Common myeloid progenitor, CD34-positive (primary cell): ENCODE measurements around the gene ADAMTS17.

Experiments
- CTCF ChIA-PET: fragments of 350-600 bp; sonication (Branson Sonifier 250); formaldehyde crosslinking; loops from one replicate; lab custom pipeline; 2021; ENCODE audit warnings: antibody characterized with exemption; lab: Charles Lee
- POLR2A ChIA-PET: fragments of 350-600 bp; sonication (Branson Sonifier 250); formaldehyde crosslinking; loops from one replicate; lab custom pipeline; 2021; ENCODE audit warnings: antibody characterized with exemption; lab: Charles Lee
- DNase-seq, 3 donors: peaks; one replicate each; pipeline versions ENCODE4 v3.0.0 to v3.0.0-alpha.2; 2013
- H3K27ac ChIP-seq, 2 experiments: 1 replicate in 1 of 2; 2 replicates in 1 of 2; pipeline ENCODE4 v1.7.0; 2013; ENCODE audit warnings: inconsistent platforms in 2 of 2, low read length in 2 of 2, mild to moderate bottlenecking in 2 of 2, low read depth in 1 of 2, moderate library complexity in 1 of 2; ENCODE audit not compliant: severe bottlenecking in 2 of 2, insufficient read depth in 1 of 2, poor library complexity in 1 of 2
- H3K27me3 ChIP-seq, 5 experiments: replicated peaks in 2 of 5; 1 replicate in 3 of 5; 2 replicates in 2 of 5; pipeline versions ENCODE4 v1.6.1 to v1.7.0; 2013; ENCODE audit warnings: low read length in 4 of 5, mild to moderate bottlenecking in 2 of 5, moderate library complexity in 2 of 5, inconsistent platforms in 1 of 5; ENCODE audit not compliant: insufficient read depth in 5 of 5, control insufficient read depth in 4 of 5
- H3K36me3 ChIP-seq, 4 experiments: 1 replicate in 2 of 4; 2 replicates in 2 of 4; pipeline versions ENCODE4 v1.6.1 to v1.7.0; 2013; ENCODE audit warnings: low read length in 3 of 4, control low read depth in 1 of 4, mild to moderate bottlenecking in 1 of 4; ENCODE audit not compliant: control insufficient read depth in 4 of 4, insufficient read depth in 4 of 4
- H3K4me1 ChIP-seq, 4 experiments: 1 replicate in 3 of 4; 2 replicates in 1 of 4; pipeline versions ENCODE4 v1.6.1 to v1.7.1; 2013; ENCODE audit warnings: low read length in 3 of 4, mild to moderate bottlenecking in 3 of 4, control low read depth in 1 of 4, inconsistent platforms in 1 of 4, moderate library complexity in 1 of 4; ENCODE audit not compliant: control insufficient read depth in 4 of 4, insufficient read depth in 4 of 4; ENCODE audit errors: control extremely low read depth in 1 of 4
- H3K4me3 ChIP-seq, 7 experiments: 1 replicate in 4 of 7; 2 replicates in 3 of 7; pipeline versions ENCODE4 v1.5.1 to v1.7.0; 2013; ENCODE audit warnings: mild to moderate bottlenecking in 7 of 7, low read length in 6 of 7, moderate library complexity in 6 of 7, inconsistent platforms in 2 of 7, low read depth in 2 of 7, control low read depth in 1 of 7; ENCODE audit not compliant: insufficient read depth in 4 of 7, control insufficient read depth in 1 of 7; ENCODE audit errors: extremely low read depth in 1 of 7
- H3K9me3 ChIP-seq, 5 experiments: 1 replicate in 4 of 5; 2 replicates in 1 of 5; pipeline versions ENCODE4 v1.6.1 to v1.7.1; 2013; ENCODE audit warnings: low read length in 4 of 5, mild to moderate bottlenecking in 2 of 5, inconsistent platforms in 1 of 5, low read depth in 1 of 5, moderate library complexity in 1 of 5; ENCODE audit not compliant: control insufficient read depth in 4 of 5, insufficient read depth in 2 of 5; ENCODE audit errors: control extremely low read depth in 1 of 5
- WGBS: methylation state at CpG from one replicate; pipeline ENCODE4 v1.1.5; 2013; ENCODE audit not compliant: insufficient coverage; 5-methylcytosine and 5-hydroxymethylcytosine counted together

ADAMTS17 gene

DNA sequence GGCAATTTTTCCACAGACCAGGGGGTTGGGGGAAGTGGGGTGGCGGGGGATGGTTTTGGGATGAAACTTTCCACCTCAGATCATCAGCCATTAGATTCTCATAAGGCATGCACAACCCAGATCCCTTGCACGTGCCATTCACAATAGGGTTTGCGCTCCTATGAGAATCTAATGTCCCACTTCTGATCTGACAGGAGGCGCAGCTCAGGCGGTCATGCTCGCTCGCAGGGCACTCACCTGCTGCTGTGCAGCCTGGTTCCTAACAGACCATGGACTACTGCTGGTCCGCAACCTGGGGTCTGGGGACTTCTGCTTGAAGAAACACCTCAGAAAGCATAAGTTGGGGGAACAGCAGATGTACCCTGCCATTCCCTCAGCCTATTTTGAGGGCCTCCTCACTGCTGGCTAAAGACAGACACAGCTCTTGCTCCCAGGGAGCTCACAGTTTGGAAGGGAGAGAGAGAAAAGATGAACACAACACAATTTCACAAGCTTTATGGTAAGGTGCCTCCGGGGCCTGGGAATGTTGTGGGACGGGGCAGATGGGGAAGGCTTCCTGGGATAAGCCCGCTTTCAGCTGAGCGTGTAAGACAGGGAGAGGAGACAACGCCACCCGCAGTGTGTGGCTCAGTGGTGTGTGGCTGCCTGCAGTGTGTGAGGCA is 285.2 kb downstream of the ADAMTS17 start:
- 95% methylated on average over 10 of the region's 14 CpGs for WGBS
- POLR2A ChIA-PET = no interaction called here

DNA sequence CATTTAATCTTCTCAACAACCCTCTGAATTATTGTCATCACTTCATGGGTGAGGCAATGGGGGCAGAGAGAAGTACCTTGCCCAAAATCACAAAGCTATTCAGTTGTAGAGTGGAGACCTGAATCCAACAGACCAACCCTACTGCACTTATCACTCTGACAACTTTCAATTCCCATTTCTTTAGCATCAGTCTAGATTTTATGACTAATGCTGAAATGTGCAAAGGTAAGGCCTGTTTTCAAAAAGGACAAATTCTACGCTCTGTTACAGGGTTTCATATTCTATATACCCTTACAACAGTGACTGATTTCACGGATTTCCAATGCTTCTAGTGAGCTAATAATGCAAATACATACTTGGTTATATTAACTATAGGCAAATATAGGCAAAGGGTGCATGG is 286.0 kb downstream of the ADAMTS17 start:
- DNase-seq = no peak
- Histone ChIP-seq H3K9me3 (no peaks in the 10 kb centered on the region), H3K27ac (no peak overlapping the region), H3K4me1 (no peaks in the 10 kb centered on the region), H3K36me3 (no peaks in the 10 kb centered on the region), H3K4me3 (no peak overlapping the region), H3K27me3 (peaks cover 0 to 3% (median 0%) of the 10 kb centered on the region in 5 experiments)
- ChIA-PET CTCF (no interaction called here), POLR2A (no interaction called here)
- no CpG with 5 or more reads among the region's 2 CpGs for WGBS

More for the DNA sequence above, 285.2 kb downstream of the ADAMTS17 start:
- H3K9me3 ChIP-seq = no peaks in the 10 kb centered on the region
- H3K4me1 ChIP-seq = no peaks in the 10 kb centered on the region
- no peak for DNase-seq
- CTCF ChIA-PET = no interaction called here
- H3K4me3 ChIP-seq = no peak overlapping the region
- H3K27ac ChIP-seq = no peak overlapping the region
- H3K27me3 ChIP-seq = peaks cover 0 to 3% (median 0%) of the 10 kb centered on the region in 5 experiments
- H3K36me3 ChIP-seq = no peaks in the 10 kb centered on the region

DNA sequence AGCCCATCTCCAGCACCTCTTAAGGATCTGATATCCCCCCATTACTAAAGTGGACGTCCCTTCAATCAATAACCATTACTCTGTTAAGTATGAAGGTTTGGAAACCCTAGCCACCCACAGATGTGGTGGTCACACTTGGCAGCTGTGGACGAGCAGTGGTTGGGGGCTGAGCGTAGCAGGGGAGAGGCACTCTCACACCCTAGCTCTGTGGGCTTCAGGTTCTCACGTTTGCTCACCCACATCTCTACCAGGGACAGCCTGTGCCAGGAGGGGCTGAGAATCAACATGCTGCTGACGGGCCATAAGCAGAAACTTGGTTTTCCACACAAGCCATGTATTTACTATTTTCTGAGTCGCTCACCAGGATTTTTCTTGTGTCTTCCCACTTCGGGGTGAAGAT is 287.2 kb downstream of the ADAMTS17 start:
- CTCF ChIA-PET = no interaction called here

DNA sequence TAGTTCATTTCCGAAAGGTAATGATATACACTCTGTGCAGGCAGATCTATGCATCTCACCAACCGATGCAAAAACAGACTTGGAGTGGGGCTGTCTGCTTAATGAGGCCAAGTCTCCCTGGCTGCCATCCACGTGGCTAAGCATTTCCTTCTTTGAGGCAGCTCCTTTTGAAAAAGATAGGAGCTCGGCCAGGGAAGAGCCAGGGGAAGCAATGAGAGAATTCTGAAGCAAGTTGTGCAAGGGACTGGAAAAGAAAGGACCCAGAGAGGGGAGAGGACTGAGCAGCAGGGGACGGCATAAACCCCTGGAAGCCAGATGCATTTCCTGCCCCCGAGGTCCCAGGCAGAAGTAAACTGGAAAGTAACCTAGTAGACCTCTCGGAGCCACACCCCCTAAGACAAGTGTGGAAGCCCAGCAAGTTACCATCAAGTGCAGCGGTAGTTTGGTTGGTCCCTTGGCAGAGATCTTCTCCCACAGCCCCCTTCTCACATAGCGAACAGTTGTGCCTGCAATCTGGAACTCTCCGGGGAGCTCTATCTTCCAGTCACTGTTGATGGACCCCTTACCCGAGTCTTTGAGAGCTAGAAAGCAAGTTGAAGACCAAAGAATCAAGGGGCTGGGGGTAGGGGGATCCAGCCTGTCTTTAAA is 288.2 kb downstream of the ADAMTS17 start:
- Histone ChIP-seq H3K27me3 (peaks cover 0 to 3% (median 0%) of the 10 kb centered on the region in 5 experiments), H3K4me1 (no peaks in the 10 kb centered on the region), H3K4me3 (no peak overlapping the region), H3K36me3 (no peaks in the 10 kb centered on the region), H3K27ac (no peak overlapping the region), H3K9me3 (peaks cover 0 to 2% (median 0%) of the 10 kb centered on the region in 5 experiments)
- 52% methylated on average over 9 of the region's 11 CpGs for WGBS
- ChIA-PET POLR2A (no interaction called here), CTCF (no interaction called here)
- DNase-seq = no peak

More for the DNA sequence above, 287.2 kb downstream of the ADAMTS17 start:
- DNase-seq = no peak
- POLR2A ChIA-PET = no interaction called here
- Histone ChIP-seq H3K27ac (no peak overlapping the region), H3K27me3 (peaks cover 0 to 3% (median 0%) of the 10 kb centered on the region in 5 experiments), H3K4me1 (no peaks in the 10 kb centered on the region), H3K9me3 (no peaks in the 10 kb centered on the region), H3K36me3 (no peaks in the 10 kb centered on the region), H3K4me3 (no peak overlapping the region)
- WGBS = 85% methylated on average over 5 of the region's 7 CpGs

DNA sequence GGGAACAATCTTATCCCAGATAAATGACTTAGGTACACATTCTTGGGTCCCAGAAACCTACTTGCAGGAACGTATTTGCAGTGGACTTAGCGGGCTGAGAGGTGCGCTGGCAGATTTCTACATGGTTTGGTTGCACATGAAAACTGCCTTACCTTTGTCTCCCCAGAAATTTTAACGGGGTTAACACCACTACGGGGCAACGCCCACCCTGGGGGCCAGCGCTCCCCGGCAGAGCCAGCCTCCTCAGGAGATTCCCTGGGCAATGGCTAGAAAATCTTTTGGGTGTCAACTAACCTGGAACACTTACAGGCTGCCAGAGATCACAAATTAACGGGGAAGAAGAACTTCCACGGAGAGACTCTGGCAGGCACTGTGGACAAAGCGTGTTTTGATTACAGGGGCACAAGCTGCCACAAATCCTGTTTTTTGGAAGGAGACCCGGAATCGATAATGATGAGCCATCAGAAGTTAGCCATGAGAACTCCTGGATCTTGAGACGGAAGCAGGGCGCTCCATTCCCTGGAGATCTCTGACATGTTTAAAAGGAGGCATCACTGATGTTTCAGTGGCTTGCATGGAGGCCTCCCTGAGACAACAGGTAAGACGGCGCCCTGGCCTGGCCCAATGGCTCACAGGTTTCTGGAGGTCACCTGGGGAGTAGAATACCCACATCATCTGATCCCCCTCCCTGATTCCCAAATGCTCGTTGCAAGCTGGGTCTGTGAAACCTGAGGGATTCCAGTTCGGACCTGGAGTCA is 288.9 kb downstream of the ADAMTS17 start:
- H3K27ac ChIP-seq = no peak overlapping the region
- WGBS = 87% methylated on average over 18 of the region's 19 CpGs
- POLR2A ChIA-PET = no interaction called here
- peaks cover 0 to 3% (median 0%) of the 10 kb centered on the region in 5 experiments for H3K27me3 ChIP-seq
- no peak overlapping the region for H3K4me3 ChIP-seq
- CTCF ChIA-PET = no interaction called here
- no peak for DNase-seq
- H3K36me3 ChIP-seq = no peaks in the 10 kb centered on the region
- H3K4me1 ChIP-seq = no peaks in the 10 kb centered on the region
- H3K9me3 ChIP-seq = peaks cover 0 to 8% (median 0%) of the 10 kb centered on the region in 5 experiments

DNA sequence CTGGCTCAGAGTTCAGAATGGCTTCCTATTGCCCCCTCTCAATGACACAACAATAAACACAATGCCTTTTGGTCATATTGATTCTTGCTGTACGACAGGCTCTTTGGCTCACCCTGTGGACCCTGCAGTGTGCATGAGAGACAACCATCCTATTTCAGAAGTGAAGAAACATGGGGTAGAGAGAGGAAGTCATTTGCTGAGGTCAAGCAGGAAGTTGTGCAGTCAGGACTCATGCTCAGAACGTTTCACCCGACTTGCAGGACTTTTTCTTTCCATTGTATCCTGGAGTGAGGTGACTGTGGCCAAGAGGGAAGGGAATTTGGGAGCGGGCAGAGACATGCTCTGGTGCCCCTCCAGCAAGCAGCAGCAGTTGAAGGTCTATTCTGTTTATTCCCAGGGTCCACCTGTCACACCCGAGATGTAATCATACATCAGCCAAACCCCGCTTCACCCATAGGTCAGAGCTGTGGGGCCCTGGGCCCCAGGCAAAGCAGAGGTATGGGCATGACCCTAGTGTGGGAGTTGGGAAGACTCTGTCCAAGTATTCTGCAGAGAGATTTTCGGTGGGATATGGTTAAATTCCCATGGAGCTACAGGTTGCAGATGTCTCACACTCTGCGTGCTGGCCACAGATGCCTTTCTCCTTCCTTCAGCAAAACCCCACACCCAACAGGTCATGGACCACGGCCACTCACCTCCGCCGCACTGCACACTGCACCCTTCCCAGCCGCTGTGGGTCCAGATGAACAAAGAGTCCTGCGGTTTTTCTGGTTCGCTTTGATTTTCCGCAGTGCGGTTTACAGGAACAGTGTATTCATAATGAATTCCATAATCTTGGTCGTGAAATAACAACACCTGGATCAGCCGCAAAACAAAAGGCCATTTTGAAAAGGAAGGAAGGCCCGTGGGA is 290.6 kb downstream of the ADAMTS17 start:
- no peak overlapping the region for H3K4me3 ChIP-seq
- DNase-seq = no peak
- no peak overlapping the region for H3K27ac ChIP-seq
- H3K9me3 ChIP-seq = peaks cover 0 to 11% (median 0%) of the 10 kb centered on the region in 5 experiments
- no peaks in the 10 kb centered on the region for H3K36me3 ChIP-seq
- 95% methylated on average over 16 of the region's 19 CpGs for WGBS
- no peaks in the 10 kb centered on the region for H3K4me1 ChIP-seq
- H3K27me3 ChIP-seq = peaks cover 0 to 1% (median 0%) of the 10 kb centered on the region in 5 experiments
- CTCF ChIA-PET = no interaction called here
- POLR2A ChIA-PET = no interaction called here
